Heart left ventricle (tissue), 16 donors: ENCODE data around the gene JOSD2. TPM values are rescaled to one million over a fixed set of nuclear protein-coding genes. Genes with fewer than 3 reads are reported as not detected.

Experiments used
- ATAC-seq, 4 donors: fragments of 200-7000 bp; cut with Tn5 transposase; one replicate each; pipeline ENCODE4 v1.9.1; 2020 to 2022; ENCODE audit warnings: moderate library complexity in 4 of 4, mild to moderate bottlenecking in 3 of 4, moderate number of reproducible peaks in 1 of 4
- DNase-seq, 5 donors: peaks; one replicate each; pipeline ENCODE4 v3.0.0-alpha.2; 2020
- H3K27ac ChIP-seq, 12 donors: fragments of 200-600 bp; sonication (generic) in 4 of 12; one replicate each; pipeline versions ENCODE4 v1.5.0 to v1.8.0; 2016 to 2022; ENCODE audit warnings: mild to moderate bottlenecking in 2 of 12
- H3K27me3 ChIP-seq, 9 donors: fragments of 200-600 bp; sonication (generic) in 2 of 9; one replicate each; pipeline versions ENCODE4 v1.5.1 to v1.8.0; 2016 to 2022; ENCODE audit warnings: mild to moderate bottlenecking in 3 of 9
- H3K36me3 ChIP-seq, 9 donors: fragments of 200-600 bp; sonication (generic) in 2 of 9; one replicate each; pipeline versions ENCODE4 v1.5.0 to v1.8.0; 2018 to 2022; ENCODE audit warnings: mild to moderate bottlenecking in 2 of 9
- H3K4me1 ChIP-seq, 12 donors: fragments of 200-600 bp; sonication (generic) in 4 of 12; one replicate each; pipeline versions ENCODE4 v1.5.0 to v1.8.0; 2016 to 2022; ENCODE audit warnings: mild to moderate bottlenecking in 3 of 12
- H3K4me3 ChIP-seq, 12 donors: fragments of 200-600 bp; sonication (generic) in 4 of 12; one replicate each; pipeline versions ENCODE4 v1.5.0 to v1.8.0; 2017 to 2022; ENCODE audit warnings: mild to moderate bottlenecking in 9 of 12, moderate library complexity in 4 of 12
- H3K9me3 ChIP-seq, 12 donors: fragments of 200-600 bp; sonication (generic) in 4 of 12; one replicate each; pipeline versions ENCODE4 v1.5.0 to v1.8.0; 2016 to 2022; ENCODE audit warnings: mild to moderate bottlenecking in 1 of 12
- CTCF ChIP-seq, 12 donors: fragments of 200-600 bp; sonication (generic) in 4 of 12; IDR thresholded peaks; one replicate each; pipeline versions ENCODE4 v1.5.0 to v1.8.0; 2018 to 2022; ENCODE audit warnings: antibody characterized with exemption in 12 of 12, mild to moderate bottlenecking in 5 of 12
- POLR2A ChIP-seq, 2 donors: fragments of 450-650 bp; IDR thresholded peaks; one replicate each; pipeline ENCODE4 v1.6.1; 2017; ENCODE audit warnings: antibody characterized with exemption in 2 of 2, mild to moderate bottlenecking in 2 of 2, moderate library complexity in 2 of 2
- WGBS, 4 donors: extraction: QIAGEN DNeasy Blood & Tissue Kit in 2 of 4; methylation state at CpG; one replicate each; pipeline versions ENCODE4 v1.1.5 to v1.1.7; 2013 to 2018; 5-methylcytosine and 5-hydroxymethylcytosine counted together
- intact Hi-C, 10 donors: fragments of 100-400 bp; cut with DNase I; formaldehyde crosslinking; loops; one replicate each; pipeline versions ENCODE4 v1.11.1 to v1.14.2; 2022
- polyA plus RNA-seq, 2 donors: library from polyadenylated mRNA; stranded (reverse); fragments of 200-250 nt; gene quantifications; one replicate each; pipeline ENCODE4 v1.2.3, GENCODE V29; 2013
- total RNA-seq, 9 donors: library from RNA; depleted of rRNA in 2 of 9; stranded (reverse); fragments of >200 nt in 2 of 9; fragmentation: NEBNext Ultra II Directional in 3 of 9; extraction: Animal tissue kit (Norgen Biotek cat#: 25700) in 3 of 9; gene quantifications; one replicate each; pipeline versions ENCODE4 v1.1.0 to v1.2.4, GENCODE V29; 2016 to 2023
- donor health status: ischemic (EF 13 %, LVEDD 7.1; RV severe dilation, severe dysfunction).
- donor health status: healthy with polysubstance abuse.
- donor health status: DM: no; HTN: yes; CAD: no.
- donor health status: DM: no; HTN: no; CAD: no.
- donor health status: ischemic (EF 25% LVEDD 6.9; RV normal size, moderate dysfunction).
- donor health status: ischemic (EF 25% LVEDD 5.7; RV mildly dilated, moderate dysfunction).
- donor health status: healthy.
- donor health status: DM: yes; HTN: yes; CAD: no.
- donor health status: ischemic (EF 35%, LVEDD 5.7; RV mildly dilated, moderate dysfunction).
- donor health status: nonischemic (EF 11% LVEDD 7.7; RV severe dilation, severe dysfunction).
- donor health status: DM: yes; HTN: yes; CAD: no.
- donor health status: PGD.
- donor health status: ischemic (EF 29% LVEDD 5.4; RV normal size, mild dysfunction).
- donor health status: nonischemic (EF 23%, LVEDD 6.1; RV moderate dilation, normal function).

JOSD2 gene
- total and polyA plus RNA-seq, 11 donors = 18.7 to 49.7 (median 30.8) TPM

GRCh38 chr19:50489461-50490011 is 21.5 kb downstream of the JOSD2 start:
- peaks cover 0 to 21% (median 0%) of the 10 kb centered on the region in 12 donors for H3K4me1 ChIP-seq
- H3K36me3 ChIP-seq = peaks cover 0 to 13% (median 0%) of the 10 kb centered on the region in 9 donors
- ATAC-seq (no peak), DNase-seq (peak in 2 of 5 donors; percentile 24 to 37)
- H3K27me3 ChIP-seq = peaks cover 0 to 4% (median 0%) of the 10 kb centered on the region in 9 donors
- H3K4me3 ChIP-seq = no peak overlapping the region
- no peak overlapping the region for H3K27ac ChIP-seq
- 52 to 56% (median 54%) methylated on average over 24 of the region's 24 CpGs for WGBS, 4 donors
- TF ChIP-seq POLR2A (IDR thresholded peaks at IDR 0.05) = no peak
- no peak for TF ChIP-seq CTCF (IDR thresholded peaks at IDR 0.05)
- H3K9me3 ChIP-seq = no peaks in the 10 kb centered on the region
- intact Hi-C loops = no loop called here

GRCh38 chr19:50488389-50489194 is 22.4 kb downstream of the JOSD2 start:
- WGBS, 4 donors = 44 to 53% (median 45%) methylated on average over 13 of the region's 13 CpGs
- Histone ChIP-seq H3K27ac (peak overlapping the region in 1 of 12 donors; percentile 55), H3K4me1 (peaks cover 0 to 21% (median 0%) of the 10 kb centered on the region in 12 donors), H3K36me3 (peaks cover 0 to 19% (median under 1%) of the 10 kb centered on the region in 9 donors), H3K4me3 (no peak overlapping the region), H3K9me3 (no peaks in the 10 kb centered on the region), H3K27me3 (peaks cover 0 to 4% (median 0%) of the 10 kb centered on the region in 9 donors)
- ATAC-seq = no peak
- peak in 2 of 5 donors; percentile 15 to 26 for DNase-seq
- TF ChIP-seq POLR2A (IDR thresholded peaks at IDR 0.05) = no peak
- no peak for TF ChIP-seq CTCF (IDR thresholded peaks at IDR 0.05)
- intact Hi-C loops = no loop called here

GRCh38 chr19:50486823-50487515 is 24.0 kb downstream of the JOSD2 start:
- 72 to 82% (median 76%) methylated on average over 18 of the region's 18 CpGs for WGBS, 4 donors
- DNase-seq = peak in 1 of 5 donors; percentile 58
- Histone ChIP-seq H3K9me3 (no peaks in the 10 kb centered on the region), H3K36me3 (peaks cover 0 to 33% (median 13%) of the 10 kb centered on the region in 9 donors), H3K4me3 (no peak overlapping the region), H3K4me1 (peaks cover 0 to 17% (median 0%) of the 10 kb centered on the region in 12 donors), H3K27me3 (peaks cover 0 to 4% (median 0%) of the 10 kb centered on the region in 9 donors), H3K27ac (no peak overlapping the region)
- TF ChIP-seq POLR2A (IDR thresholded peaks at IDR 0.05) (no peak), CTCF (IDR thresholded peaks at IDR 0.05) (peak in 11 of 12 donors; percentile 8 to 45 (median 32))
- intact Hi-C loops = no loop called here
- no peak for ATAC-seq
